GM12872 (cell line): ENCODE data around the gene EGR2.

Source experiments
- TF ChIP-seq, protein P1 (sequence below): IDR thresholded peaks from 3 replicates; pipeline ENCODE4 v1.5.1; 2011; ENCODE audit warnings: low read depth, mild to moderate bottlenecking, low read length, moderate library complexity; ENCODE audit not compliant: insufficient read depth

EGR2 gene

GRCh38 chr10:62816331-62817120 is at the start of gene EGR2:
Gene EGR2 (minus strand): TSS chr10:62816366. CDS start chr10:62816029, 337 bp downstream.
- TF ChIP-seq, protein P1, sequence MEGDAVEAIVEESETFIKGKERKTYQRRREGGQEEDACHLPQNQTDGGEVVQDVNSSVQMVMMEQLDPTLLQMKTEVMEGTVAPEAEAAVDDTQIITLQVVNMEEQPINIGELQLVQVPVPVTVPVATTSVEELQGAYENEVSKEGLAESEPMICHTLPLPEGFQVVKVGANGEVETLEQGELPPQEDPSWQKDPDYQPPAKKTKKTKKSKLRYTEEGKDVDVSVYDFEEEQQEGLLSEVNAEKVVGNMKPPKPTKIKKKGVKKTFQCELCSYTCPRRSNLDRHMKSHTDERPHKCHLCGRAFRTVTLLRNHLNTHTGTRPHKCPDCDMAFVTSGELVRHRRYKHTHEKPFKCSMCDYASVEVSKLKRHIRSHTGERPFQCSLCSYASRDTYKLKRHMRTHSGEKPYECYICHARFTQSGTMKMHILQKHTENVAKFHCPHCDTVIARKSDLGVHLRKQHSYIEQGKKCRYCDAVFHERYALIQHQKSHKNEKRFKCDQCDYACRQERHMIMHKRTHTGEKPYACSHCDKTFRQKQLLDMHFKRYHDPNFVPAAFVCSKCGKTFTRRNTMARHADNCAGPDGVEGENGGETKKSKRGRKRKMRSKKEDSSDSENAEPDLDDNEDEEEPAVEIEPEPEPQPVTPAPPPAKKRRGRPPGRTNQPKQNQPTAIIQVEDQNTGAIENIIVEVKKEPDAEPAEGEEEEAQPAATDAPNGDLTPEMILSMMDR: no peak

DNA sequence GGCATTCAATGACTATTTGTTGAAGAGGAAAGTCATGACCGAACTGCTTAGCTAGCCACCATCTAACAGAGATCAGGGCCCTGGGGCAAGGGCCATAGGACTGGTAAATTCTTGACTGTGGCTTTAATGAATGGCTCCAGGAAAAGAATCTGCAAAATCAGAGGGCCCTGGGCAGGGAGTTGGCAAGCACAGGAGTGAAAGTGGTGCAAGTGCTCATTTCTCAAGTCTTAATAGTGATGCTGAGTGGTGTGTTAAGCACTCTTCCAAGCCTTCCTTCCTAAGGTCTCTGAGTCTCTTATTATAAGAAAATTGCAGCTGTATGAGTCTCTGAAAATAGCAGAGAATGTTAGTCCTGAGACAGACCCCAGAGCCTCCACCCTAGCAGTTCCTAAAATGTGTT is 46.3 kb upstream of the EGR2 start:
- TF ChIP-seq, protein P1: no peak

DNA sequence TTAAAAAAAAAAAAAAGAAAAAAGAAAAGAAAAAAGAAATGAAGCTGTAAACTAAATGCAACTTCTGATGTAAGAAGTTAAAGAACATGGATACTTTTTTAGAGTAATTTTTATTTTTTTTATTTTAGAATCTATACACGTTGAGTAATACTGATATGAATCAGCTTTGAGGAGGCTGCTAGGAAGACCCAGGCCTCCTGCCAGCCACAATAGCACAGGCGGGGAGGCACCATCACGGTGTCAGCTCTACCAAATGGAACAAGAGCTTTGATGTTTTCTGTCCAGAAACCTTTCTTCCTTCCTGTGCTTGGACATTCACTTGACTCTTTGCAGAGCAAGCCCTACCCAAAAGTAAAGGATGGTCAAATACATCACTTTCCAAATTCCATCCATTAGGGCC is 45.3 kb upstream of the EGR2 start:
- TF ChIP-seq, protein P1: no peak

DNA sequence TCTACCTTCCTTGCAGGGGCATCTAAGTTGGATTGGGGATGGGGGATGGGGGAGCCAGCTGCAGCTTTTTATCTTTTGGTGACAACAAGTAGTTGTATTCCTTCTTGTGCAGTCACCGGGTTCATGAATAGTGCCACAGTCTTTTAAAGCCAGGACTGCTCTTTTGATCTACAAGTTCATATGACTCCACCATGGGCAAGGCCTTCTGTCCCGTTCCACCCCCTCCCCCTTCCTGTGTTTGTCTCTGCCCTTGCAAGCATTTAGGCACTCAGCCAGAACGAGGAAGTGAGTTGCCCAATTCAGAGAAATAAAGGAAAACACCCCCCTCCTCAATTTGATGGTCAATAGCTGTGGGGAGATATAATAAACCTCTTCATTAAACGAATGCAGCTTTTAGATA is 44.8 kb upstream of the EGR2 start:
- TF ChIP-seq, protein P1: no peak

DNA sequence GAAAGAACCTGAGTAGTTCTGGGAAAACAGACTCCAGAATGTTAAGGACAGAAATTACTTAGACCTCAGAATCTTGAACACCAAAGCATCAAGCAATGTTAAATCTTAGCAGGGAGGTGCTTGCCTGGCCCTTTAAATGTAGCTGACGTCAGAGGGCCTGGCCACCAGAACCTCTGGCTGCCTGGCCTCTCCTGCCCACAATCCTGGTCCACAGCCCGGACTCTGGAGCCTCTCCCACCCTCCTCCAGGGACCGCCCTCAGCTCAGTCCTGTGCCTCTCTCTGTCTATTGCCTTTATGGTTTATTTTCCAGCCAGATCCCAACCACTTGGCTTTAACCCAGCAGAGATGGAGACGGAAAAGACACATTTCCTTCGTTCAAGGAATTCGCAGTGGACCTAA is 42.2 kb upstream of the EGR2 start:
- TF ChIP-seq, protein P1: no peak

GRCh38 chr10:62856021-62856420 is 39.9 kb upstream of the EGR2 start:
- TF ChIP-seq, protein P1: no peak

- TF ChIP-seq, protein P1: no peak
These were observed 37.5 kb upstream of the EGR2 start for GRCh38 chr10:62853710-62854109.
